ENCODE measurements around the gene CTAGE9.
"Not testable (repeated sequence)": the region's sequence is repeated elsewhere in the genome, so short reads cannot be mapped to it uniquely, and the experiment has no call there.

Gene CTAGE9

DNA sequence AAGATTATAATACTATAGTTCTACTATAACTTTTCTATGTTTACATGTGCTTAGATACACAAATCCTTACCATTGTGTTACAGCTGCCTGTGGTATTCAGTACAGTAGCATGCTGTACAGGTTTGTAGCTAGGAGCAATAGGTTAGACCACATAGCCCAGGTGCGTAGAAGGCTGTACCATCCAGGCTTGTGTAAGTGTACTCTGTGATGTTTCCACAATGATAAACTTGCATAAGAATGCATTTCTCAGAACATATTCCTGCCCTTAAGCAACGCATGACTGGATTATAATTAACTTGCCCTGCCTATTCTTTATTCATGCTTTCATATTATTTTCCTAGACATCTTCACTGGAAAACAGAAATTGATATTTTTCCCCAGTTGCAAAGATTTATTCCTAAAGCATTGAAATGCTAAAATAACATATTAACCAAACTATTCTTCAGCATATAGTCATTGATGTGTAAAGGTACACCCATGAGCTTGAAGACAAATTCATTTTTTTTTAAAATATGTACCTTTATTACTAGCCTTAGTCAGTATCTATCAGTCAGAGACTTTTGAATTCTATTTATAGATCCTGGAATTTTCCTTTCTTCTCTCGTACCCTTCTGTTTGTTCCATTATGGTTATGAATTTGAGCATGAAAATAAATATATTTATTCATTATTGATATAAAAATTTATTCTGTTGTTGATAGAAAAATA lies 7.2 kb upstream of the CTAGE9 start:
- CTCF ChIA-PET, result interaction anchor here (2.0 kb wide), 1 partner anchor 22 kb away, joined by 9 read pairs; no protein-coding TSS in a partner anchor

DNA sequence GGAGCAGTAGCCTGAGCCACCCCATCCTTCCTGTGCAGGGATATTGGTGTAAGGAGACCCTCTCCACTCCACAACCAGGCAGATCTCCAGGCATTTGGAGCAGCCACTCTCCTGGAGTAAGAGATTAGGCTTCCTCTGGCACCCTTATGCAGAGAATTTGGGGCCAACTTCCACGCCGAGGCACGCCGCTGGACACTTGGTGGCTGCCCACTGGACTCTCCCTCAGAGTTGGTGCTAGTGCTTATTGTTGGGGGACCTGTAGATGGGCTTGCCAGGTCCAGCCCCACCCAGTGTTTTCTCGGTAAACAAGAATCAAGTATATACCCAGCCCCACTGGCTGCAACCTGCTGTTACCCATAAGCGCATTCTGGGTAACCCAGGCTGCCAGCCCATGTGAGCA lies 4.8 kb upstream of the CTAGE9 start:
- CTCF ChIA-PET; DNase-seq (ENCODE audit: low read depth, low spot score); POLR2A ChIA-PET; H3K4me3 ChIP-seq (ENCODE audit: low read depth, low read length): not testable (repeated sequence)

More for the DNA sequence above, 7.2 kb upstream of the CTAGE9 start:
- DNase-seq (ENCODE audit: low read depth, low spot score), result no peak
- no peak overlapping the region for H3K4me3 ChIP-seq (ENCODE audit: low read depth, low read length)
- POLR2A ChIA-PET, result interaction anchor here (0.7 kb wide), 1 partner anchor 192 kb away, joined by 3 read pairs; no protein-coding TSS in a partner anchor
- TF ChIP-seq, protein P1, sequence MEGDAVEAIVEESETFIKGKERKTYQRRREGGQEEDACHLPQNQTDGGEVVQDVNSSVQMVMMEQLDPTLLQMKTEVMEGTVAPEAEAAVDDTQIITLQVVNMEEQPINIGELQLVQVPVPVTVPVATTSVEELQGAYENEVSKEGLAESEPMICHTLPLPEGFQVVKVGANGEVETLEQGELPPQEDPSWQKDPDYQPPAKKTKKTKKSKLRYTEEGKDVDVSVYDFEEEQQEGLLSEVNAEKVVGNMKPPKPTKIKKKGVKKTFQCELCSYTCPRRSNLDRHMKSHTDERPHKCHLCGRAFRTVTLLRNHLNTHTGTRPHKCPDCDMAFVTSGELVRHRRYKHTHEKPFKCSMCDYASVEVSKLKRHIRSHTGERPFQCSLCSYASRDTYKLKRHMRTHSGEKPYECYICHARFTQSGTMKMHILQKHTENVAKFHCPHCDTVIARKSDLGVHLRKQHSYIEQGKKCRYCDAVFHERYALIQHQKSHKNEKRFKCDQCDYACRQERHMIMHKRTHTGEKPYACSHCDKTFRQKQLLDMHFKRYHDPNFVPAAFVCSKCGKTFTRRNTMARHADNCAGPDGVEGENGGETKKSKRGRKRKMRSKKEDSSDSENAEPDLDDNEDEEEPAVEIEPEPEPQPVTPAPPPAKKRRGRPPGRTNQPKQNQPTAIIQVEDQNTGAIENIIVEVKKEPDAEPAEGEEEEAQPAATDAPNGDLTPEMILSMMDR (IDR thresholded peaks at IDR 0.05; ENCODE audit: insufficient read depth, low read length, missing control alignments), result no peak

DNA sequence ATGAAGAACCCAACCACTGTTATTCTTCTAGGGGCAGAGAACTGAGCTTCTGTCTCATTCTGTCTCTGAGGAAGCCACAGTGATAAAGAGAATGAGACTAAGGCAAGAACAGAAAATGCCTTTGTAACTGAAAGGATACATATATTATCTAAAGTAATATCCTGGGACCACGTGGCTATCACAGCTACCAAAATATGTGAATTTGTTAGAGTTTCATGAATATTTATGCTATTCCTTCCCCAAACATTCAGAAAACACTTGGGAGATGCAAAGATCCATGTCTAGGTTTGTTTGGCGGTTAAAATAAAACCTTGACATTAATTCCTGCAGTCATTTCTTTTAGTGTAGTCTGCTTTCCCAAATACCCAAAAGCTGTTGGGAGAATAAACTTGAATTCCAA lies 6.9 kb downstream of the CTAGE9 start:
- H3K4me3 ChIP-seq (ENCODE audit: low read depth, low read length); CTCF ChIA-PET; POLR2A ChIA-PET; DNase-seq (ENCODE audit: low read depth, low spot score): not testable (repeated sequence)

DNA sequence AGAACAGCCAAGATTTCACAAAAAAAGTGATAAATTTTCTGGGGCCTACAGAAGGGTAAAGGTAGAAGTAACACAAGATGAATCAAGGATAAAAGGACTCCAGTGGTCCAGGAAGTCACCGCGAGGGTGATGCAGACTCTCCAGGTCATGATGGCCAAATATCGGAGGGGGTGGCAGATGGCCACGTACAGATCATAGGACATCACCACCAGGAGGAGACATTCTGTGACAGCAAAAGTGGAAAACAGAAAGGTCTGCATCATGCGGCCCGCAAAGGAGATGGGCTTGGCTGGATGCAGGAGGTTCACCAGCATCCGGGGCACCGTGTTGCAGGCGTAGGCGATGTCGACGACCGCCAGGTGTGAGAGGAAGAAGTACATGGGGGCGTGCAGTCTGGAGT lies 10.0 kb downstream of the CTAGE9 start:
- H3K4me3 ChIP-seq (ENCODE audit: low read depth, low read length), result not testable (repeated sequence)

DNA sequence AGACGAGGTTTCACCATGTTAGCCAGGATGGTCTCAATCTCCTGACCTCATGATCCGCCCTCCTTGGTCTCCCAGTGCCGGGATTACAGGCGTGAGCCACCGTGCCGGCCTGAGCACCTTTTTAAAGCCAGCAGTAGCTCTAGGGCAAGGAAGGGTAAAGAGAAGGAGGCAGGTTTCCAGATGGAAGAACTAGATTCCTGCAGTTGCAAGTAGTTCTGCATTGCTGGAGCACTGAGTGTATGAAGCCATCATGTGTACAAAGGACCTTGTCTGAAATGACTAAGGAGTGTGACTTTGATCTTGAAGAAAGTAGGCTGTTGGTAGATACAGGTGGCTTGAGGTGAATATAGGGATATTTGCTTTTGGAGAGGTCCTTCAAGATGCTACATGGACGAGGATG lies 13.9 kb downstream of the CTAGE9 start:
- CTCF ChIA-PET, result interaction anchor here (1.0 to 5.2 kb wide), 5 partner anchors 24 to 220 kb away, joined by 3 to 200 read pairs (median 81); no protein-coding TSS in a partner anchor
- no peak overlapping the region for H3K4me3 ChIP-seq (ENCODE audit: low read depth, low read length)
- POLR2A ChIA-PET, result no interaction called here
- TF ChIP-seq, protein P1 (IDR thresholded peaks at IDR 0.05; ENCODE audit: insufficient read depth, low read length, missing control alignments), result no peak
- DNase-seq (ENCODE audit: low read depth, low spot score), result no peak

More for the DNA sequence above, 10.0 kb downstream of the CTAGE9 start:
- DNase-seq (ENCODE audit: low read depth, low spot score); CTCF ChIA-PET; POLR2A ChIA-PET: not testable (repeated sequence)

DNA sequence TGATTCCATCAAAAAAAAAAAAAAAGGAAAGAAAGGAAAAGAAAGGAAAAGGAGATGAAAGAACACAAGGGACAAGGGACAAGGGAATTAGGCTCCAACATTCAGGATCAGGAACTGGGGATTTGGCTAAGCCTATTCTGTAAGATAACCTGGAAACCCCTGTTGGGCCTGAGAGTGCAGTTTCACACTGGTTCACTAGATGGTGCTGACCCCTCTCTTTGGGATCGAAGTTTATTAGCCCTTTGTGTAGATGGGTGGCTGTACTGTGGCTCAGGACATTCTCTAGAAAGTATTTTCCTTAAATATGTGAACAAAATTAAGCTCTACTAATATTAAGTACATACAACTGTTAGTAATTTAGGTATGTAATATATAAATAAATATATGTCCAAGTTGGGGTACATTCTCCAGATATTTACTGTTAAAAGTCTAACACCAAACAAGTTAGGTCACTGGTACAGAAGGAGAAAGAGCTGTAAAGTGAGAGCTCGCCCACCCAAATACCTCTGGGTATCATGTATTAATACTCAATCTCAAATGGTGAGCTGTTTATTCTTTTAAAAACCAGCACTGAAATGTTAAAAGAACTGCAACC lies 15.9 kb downstream of the CTAGE9 start:
- TF ChIP-seq, protein P1 (IDR thresholded peaks at IDR 0.05; ENCODE audit: insufficient read depth, low read length, missing control alignments), result peak; percentile 91
- ChIA-PET POLR2A (interaction anchor here (1.0 to 1.7 kb wide), 2 partner anchors 111 to 213 kb away, joined by 3 to 5 read pairs; no protein-coding TSS in a partner anchor), CTCF (interaction anchor here (0.6 to 5.2 kb wide), 77 partner anchors 9 to 808 kb away, joined by 3 to 200 read pairs (median 4); no protein-coding TSS in a partner anchor)
- no peak for DNase-seq (ENCODE audit: low read depth, low spot score)
- H3K4me3 ChIP-seq (ENCODE audit: low read depth, low read length), result no peak overlapping the region

DNA sequence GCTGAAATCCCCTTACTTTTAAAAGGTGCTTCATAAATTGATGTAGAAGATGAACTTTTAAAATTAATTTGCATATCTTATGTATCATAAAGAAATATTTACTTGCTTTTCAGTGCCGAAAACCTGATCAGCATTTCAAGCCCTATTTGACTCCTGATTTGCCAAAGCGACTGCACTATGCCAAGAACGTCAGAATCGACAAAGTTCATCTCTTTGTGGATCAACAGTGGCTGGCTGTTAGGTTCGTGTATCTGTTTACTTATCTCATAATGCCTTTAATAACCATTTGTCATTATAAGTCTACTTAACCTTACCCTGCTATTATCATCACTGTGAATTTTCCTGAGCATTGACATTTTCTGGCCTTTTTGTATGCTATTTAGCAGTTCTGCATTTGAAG lies 17.4 kb downstream of the CTAGE9 start:
- no peak for DNase-seq (ENCODE audit: low read depth, low spot score)
- CTCF ChIA-PET, result interaction anchor here (1.1 to 5.2 kb wide), 8 partner anchors 13 to 586 kb away, joined by 3 to 200 read pairs (median 18); no protein-coding TSS in a partner anchor
- POLR2A ChIA-PET, result no interaction called here
- TF ChIP-seq, protein P1 (IDR thresholded peaks at IDR 0.05; ENCODE audit: insufficient read depth, low read length, missing control alignments), result no peak
- H3K4me3 ChIP-seq (ENCODE audit: low read depth, low read length), result no peak overlapping the region

All from AG04449 (cell line).